ENCODE measurements around the gene CAMKK2.
"Not testable (repeated sequence)": the region's sequence is repeated elsewhere in the genome, so short reads cannot be mapped to it uniquely, and the experiment has no call there.

The CAMKK2 gene

GRCh38 chr12:121222847-121223246, 73.7 kb downstream of the CAMKK2 start:
- no peak for DNase-seq

- no peak for DNase-seq
Observed at GRCh38 chr12:121219353-121219986, 77.0 kb downstream of the CAMKK2 start.

- DNase-seq: no peak
Observed at GRCh38 chr12:121218588-121219352, 77.7 kb downstream of the CAMKK2 start.

GRCh38 chr12:121217761-121218160, 78.7 kb downstream of the CAMKK2 start:
- DNase-seq: no peak

GRCh38 chr12:121217063-121217462, 79.4 kb downstream of the CAMKK2 start:
- DNase-seq: no peak

- no peak for DNase-seq
Observed at GRCh38 chr12:121216102-121216501, 80.4 kb downstream of the CAMKK2 start.

- no peak for DNase-seq
Observed at GRCh38 chr12:121214855-121215745, 81.4 kb downstream of the CAMKK2 start.

GRCh38 chr12:121214166-121214777, 82.2 kb downstream of the CAMKK2 start:
- peak; percentile 42 for DNase-seq

GRCh38 chr12:121212875-121213274, 83.6 kb downstream of the CAMKK2 start:
- no peak for DNase-seq

GRCh38 chr12:121209624-121210572, 86.6 kb downstream of the CAMKK2 start, which contains the start of gene P2RX4:
Gene P2RX4 (plus strand): TSS chr12:121210129. CDS start chr12:121210165, 36 bp downstream.
- DNase-seq: peak; percentile 87

GRCh38 chr12:121209221-121209620, 87.3 kb downstream of the CAMKK2 start:
- no peak for DNase-seq

GRCh38 chr12:121208571-121208970, 87.9 kb downstream of the CAMKK2 start:
- DNase-seq: not testable (repeated sequence)

- no peak for DNase-seq
Observed at GRCh38 chr12:121205491-121205890, 91.0 kb downstream of the CAMKK2 start.

- DNase-seq: no peak
Observed at GRCh38 chr12:121203482-121203881, 93.0 kb downstream of the CAMKK2 start.

GRCh38 chr12:121202407-121203355, 93.8 kb downstream of the CAMKK2 start:
- no peak for DNase-seq

- not testable (repeated sequence) for DNase-seq
Observed at GRCh38 chr12:121201140-121201539, 95.4 kb downstream of the CAMKK2 start.

GRCh38 chr12:121198949-121199348, 97.6 kb downstream of the CAMKK2 start:
- no peak for DNase-seq

- DNase-seq: no peak
Observed at GRCh38 chr12:121196902-121197301, 99.6 kb downstream of the CAMKK2 start.

GRCh38 chr12:121191151-121191550, 105.4 kb downstream of the CAMKK2 start:
- no peak for DNase-seq

- no peak for DNase-seq
Observed at GRCh38 chr12:121190523-121191031, 105.9 kb downstream of the CAMKK2 start.

Measured in stimulated activated CD4-positive, alpha-beta T cell treated with anti-CD3 and anti-CD28 coated beads, Interleukin-1b, Interleukin-23, amount 100 ng/mL, for 48 hours (primary cell).